ENCODE results near the gene SYNE1. TPM values are rescaled to one million over a fixed set of nuclear protein-coding genes. Genes with fewer than 3 reads are reported as not detected.

SYNE1 gene
- total and polyA plus RNA-seq, 2 of the 8 experiments (the other 6 are each of a cell fraction or from before 2014, with no cell fraction given), result 2.8 to 5.5 TPM

GRCh38 chr6:152277826-152278329, 359.3 kb downstream of the SYNE1 start (continued):
- TF ChIP-seq CHD7 (IDR thresholded peaks at IDR 0.05; ENCODE audit: insufficient replicate concordance, low read length) (no peak), ATF2 (IDR thresholded peaks at IDR 0.05; ENCODE audit: low read length) (no peak), ASH2L (IDR thresholded peaks at IDR 0.05; ENCODE audit: low read length) (no peak), CBX5 (IDR thresholded peaks at IDR 0.05; ENCODE audit: low read depth, low read length) (no peak), CHD1 (IDR thresholded peaks at IDR 0.05; ENCODE audit: low read depth, low read length) (no peak), NRF1 (IDR thresholded peaks at IDR 0.05; ENCODE audit: low read depth, low read length) (no peak), TCF12 (IDR thresholded peaks at IDR 0.05; ENCODE audit: low read depth, low read length) (no peak)

Measured in H1 (cell line).